Activated CD4-positive, alpha-beta T cell treated with anti-CD3 and anti-CD28 coated beads, Interleukin-2, Interleukin-6, amounts not matched to agents 100 ng/mL and 50 ng/mL, durations not matched to agents 16 hours and 8 hours (primary cell): ENCODE measurements around the gene CRK.

Source experiments
- DNase-seq: peaks from one replicate; pipeline ENCODE4 v3.0.0-alpha.2; 2020

The CRK gene

GRCh38 chr17:1485423-1486376 is 29.7 kb upstream of the CRK start:
- DNase-seq, result peak; percentile 68

GRCh38 chr17:1484676-1485422 is 28.8 kb upstream of the CRK start:
- DNase-seq, result peak; percentile 41

GRCh38 chr17:1484060-1484535 is 28.1 kb upstream of the CRK start:
- no peak for DNase-seq

- no peak for DNase-seq
Observed at GRCh38 chr17:1482680-1483079, 26.6 kb upstream of the CRK start.

- no peak for DNase-seq
Observed at GRCh38 chr17:1481736-1482135, 25.7 kb upstream of the CRK start.

GRCh38 chr17:1480747-1481465 is 24.9 kb upstream of the CRK start:
- no peak for DNase-seq

GRCh38 chr17:1478418-1478817 is 22.4 kb upstream of the CRK start:
- no peak for DNase-seq

GRCh38 chr17:1475321-1475854 is 19.4 kb upstream of the CRK start:
- no peak for DNase-seq

GRCh38 chr17:1474402-1475189 is 18.6 kb upstream of the CRK start:
- no peak for DNase-seq

- DNase-seq, result no peak
Observed at GRCh38 chr17:1473841-1474240, 17.8 kb upstream of the CRK start.

- DNase-seq, result peak; percentile 22
Observed at GRCh38 chr17:1473170-1473569, 17.1 kb upstream of the CRK start.

GRCh38 chr17:1471911-1472821 is 16.1 kb upstream of the CRK start:
- DNase-seq, result no peak

- DNase-seq, result no peak
Observed at GRCh38 chr17:1471490-1471889, 15.5 kb upstream of the CRK start.

GRCh38 chr17:1470755-1471462 is 14.9 kb upstream of the CRK start:
- DNase-seq, result no peak

- DNase-seq, result no peak
Observed at GRCh38 chr17:1470071-1470754, 14.2 kb upstream of the CRK start.

- DNase-seq, result no peak
Observed at GRCh38 chr17:1469231-1469852, 13.3 kb upstream of the CRK start.

GRCh38 chr17:1467898-1468492 is 12.0 kb upstream of the CRK start:
- no peak for DNase-seq

- DNase-seq, result no peak
Observed at GRCh38 chr17:1467258-1467657, 11.2 kb upstream of the CRK start.

- DNase-seq, result no peak
Observed at GRCh38 chr17:1464186-1464585, 8.2 kb upstream of the CRK start.
